HG02970 (cell line): ENCODE measurements around the gene ZBTB7C.

Source experiments
- ATAC-seq: cut with Tn5 transposase; IDR thresholded peaks from one replicate; pipeline ENCODE4 v1.9.1; 2021; ENCODE audit warnings: mild to moderate bottlenecking, moderate library complexity, moderate number of reproducible peaks; ENCODE audit not compliant: unreplicated experiment, low FRiP score

The ZBTB7C gene

GRCh38 chr18:48154828-48155227, 254.4 kb downstream of the ZBTB7C start:
- no peak for ATAC-seq

GRCh38 chr18:48153613-48154481, 255.3 kb downstream of the ZBTB7C start:
- ATAC-seq = no peak

- ATAC-seq = no peak
Observed at GRCh38 chr18:48152549-48152948, 256.6 kb downstream of the ZBTB7C start.

- ATAC-seq = no peak
Observed at GRCh38 chr18:48151421-48152065, 257.6 kb downstream of the ZBTB7C start.

- ATAC-seq = no peak
Observed at GRCh38 chr18:48149020-48149685, 260.0 kb downstream of the ZBTB7C start.

- ATAC-seq = no peak
Observed at GRCh38 chr18:48142994-48143393, 266.2 kb downstream of the ZBTB7C start.

GRCh38 chr18:48142353-48142752, 266.8 kb downstream of the ZBTB7C start:
- no peak for ATAC-seq

GRCh38 chr18:48140731-48141130, 268.5 kb downstream of the ZBTB7C start:
- ATAC-seq = no peak

GRCh38 chr18:48139431-48140347, 269.5 kb downstream of the ZBTB7C start:
- no peak for ATAC-seq

GRCh38 chr18:48138660-48139430, 270.3 kb downstream of the ZBTB7C start:
- no peak for ATAC-seq

- ATAC-seq = no peak
Observed at GRCh38 chr18:48138210-48138609, 271.0 kb downstream of the ZBTB7C start.

- no peak for ATAC-seq
Observed at GRCh38 chr18:48137374-48138081, 271.7 kb downstream of the ZBTB7C start.

GRCh38 chr18:48136827-48137373, 272.3 kb downstream of the ZBTB7C start:
- ATAC-seq = no peak

GRCh38 chr18:48136051-48136826, 272.9 kb downstream of the ZBTB7C start:
- ATAC-seq = no peak

- no peak for ATAC-seq
Observed at GRCh38 chr18:48135436-48135966, 273.7 kb downstream of the ZBTB7C start.

- ATAC-seq = no peak
Observed at GRCh38 chr18:48134609-48135008, 274.6 kb downstream of the ZBTB7C start.

GRCh38 chr18:48133671-48134251, 275.4 kb downstream of the ZBTB7C start:
- ATAC-seq = no peak
